PC-9 (cell line): Measurements from ENCODE around the gene ITPRIPL1. TPM values are rescaled to one million over a fixed set of nuclear protein-coding genes. Genes with fewer than 3 reads are reported as not detected.
"Not testable (repeated sequence)": the region's sequence is repeated elsewhere in the genome, so short reads cannot be mapped to it uniquely, and the experiment has no call there.

Source experiments
- BruUV-seq: library from RNA; stranded (reverse); fragments of 400-500 nt; replicated peaks from 2 replicates; lab custom pipeline; 2021; lab: Mats Ljungman, UMichigan
- CTCF ChIA-PET: fragments of 300-600 bp; sonication (Branson Sonifier 250); formaldehyde crosslinking; loops from one replicate; lab custom pipeline; 2022; ENCODE audit warnings: antibody characterized with exemption; lab: Charles Lee
- POLR2A ChIA-PET: fragments of 300-600 bp; sonication (Branson Sonifier 250); formaldehyde crosslinking; loops from one replicate; lab custom pipeline; 2022; ENCODE audit warnings: antibody characterized with exemption; ENCODE audit not compliant: unreplicated experiment; lab: Charles Lee
- DNase-seq, 2 experiments: peaks; one replicate each; pipeline versions ENCODE4 v3.0.0 to v3.0.0-alpha.2; 2015 to 2022; ENCODE audit warnings: mixed read lengths in 1 of 2
- H2AFZ ChIP-seq: fragments of 200-600 bp; sonication (generic); 2 replicates; pipeline ENCODE4 v1.8.1; 2017; ENCODE audit warnings: antibody characterized with exemption
- H3F3A ChIP-seq: fragments of 200-600 bp; sonication (generic); 2 replicates; pipeline ENCODE4 v1.8.1; 2017; ENCODE audit warnings: antibody characterized with exemption, mild to moderate bottlenecking, low read depth; ENCODE audit not compliant: insufficient read depth
- H3K27ac ChIP-seq: fragments of 200-600 bp; sonication (generic); 2 replicates; pipeline ENCODE4 v1.6.1; 2016; ENCODE audit warnings: mixed run types
- H3K27me3 ChIP-seq: fragments of 200-600 bp; sonication (generic); 2 replicates; pipeline ENCODE4 v1.6.1; 2016; ENCODE audit warnings: low read depth, mixed run types; ENCODE audit not compliant: insufficient read depth
- H3K36me3 ChIP-seq: fragments of 200-600 bp; sonication (generic); 2 replicates; pipeline ENCODE4 v1.6.1; 2016; ENCODE audit warnings: low read depth, mixed run types
- H3K4me1 ChIP-seq: fragments of 200-600 bp; sonication (generic); replicated peaks from 2 replicates; pipeline ENCODE4 v1.6.1; 2016; ENCODE audit warnings: mixed run types; ENCODE audit not compliant: insufficient read depth
- H3K4me2 ChIP-seq: fragments of 200-600 bp; sonication (generic); 2 replicates; pipeline ENCODE4 v1.6.1; 2017; ENCODE audit warnings: mixed run types
- H3K4me3 ChIP-seq: fragments of 200-600 bp; sonication (generic); 2 replicates; pipeline ENCODE4 v1.6.1; 2016; ENCODE audit warnings: mixed run types
- H3K79me2 ChIP-seq: fragments of 200-600 bp; sonication (generic); 2 replicates; pipeline ENCODE4 v1.6.1; 2017; ENCODE audit warnings: low read depth, mixed run types
- H3K9me2 ChIP-seq: fragments of 200-600 bp; sonication (generic); 2 replicates; pipeline ENCODE4 v1.8.1; 2017; ENCODE audit warnings: mild to moderate bottlenecking; ENCODE audit not compliant: insufficient read depth
- H3K9me3 ChIP-seq: fragments of 200-600 bp; sonication (generic); 2 replicates; pipeline ENCODE4 v1.8.1; 2016; ENCODE audit warnings: low read depth; ENCODE audit not compliant: insufficient read depth
- H4K20me1 ChIP-seq: fragments of 200-600 bp; sonication (generic); 2 replicates; pipeline ENCODE4 v1.8.1; 2017; ENCODE audit not compliant: insufficient read depth
- EZH2 ChIP-seq: fragments of 200-600 bp; sonication (generic); IDR thresholded peaks from 2 replicates; pipeline ENCODE4 v1.8.0; 2017; ENCODE audit warnings: antibody characterized with exemption, low read depth
- intact Hi-C: fragments of 100-400 bp; cut with micrococcal nuclease; formaldehyde crosslinking; loops from one replicate; pipeline ENCODE4 v1.10.0; 2022; ENCODE audit not compliant: unreplicated experiment
- total RNA-seq: library from RNA; stranded (reverse); gene quantifications from 2 replicates; pipeline ENCODE4 v1.2.3, GENCODE V29; 2021
- TF ChIP-seq, protein P1 (sequence below): fragments of 200-600 bp; sonication (generic); conservative IDR thresholded peaks from 2 replicates; pipeline ENCODE4 v1.6.1; 2017; ENCODE audit warnings: mixed run types, antibody characterized with exemption, mild to moderate bottlenecking, moderate library complexity

Gene ITPRIPL1
- total RNA-seq, 1 experiment from 2014 or later, result not detected

DNA sequence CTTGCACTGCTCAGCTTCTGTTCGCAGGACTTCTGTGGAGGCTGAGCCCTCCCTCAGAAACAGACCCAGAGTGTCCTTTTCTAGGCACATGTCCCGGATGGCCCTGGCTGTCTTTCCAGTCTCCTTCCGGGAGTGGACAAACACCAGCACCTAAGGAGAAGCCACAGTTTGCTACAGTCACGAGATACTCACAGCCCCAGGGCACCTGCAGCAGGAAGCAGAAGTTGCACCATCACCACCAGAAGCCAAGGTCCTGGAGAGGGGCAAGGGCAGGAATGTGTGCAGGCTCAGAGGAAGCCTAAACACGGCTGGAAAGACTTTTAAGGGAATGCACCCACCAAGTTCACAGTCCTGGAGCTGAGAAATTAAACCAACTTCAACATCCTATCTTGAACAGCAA is 33.4 kb upstream of the ITPRIPL1 start:
- peak in 1 of 2 experiments; percentile 43 for DNase-seq
- Histone ChIP-seq H3K27ac (no peak overlapping the region), H3K9me2 (no peaks in the 10 kb centered on the region), H2AFZ (no peak overlapping the region), H3K36me3 (peaks cover 88% of the 10 kb centered on the region), H4K20me1 (peaks cover 29% of the 10 kb centered on the region; the same call in 1 of the 2 replicates), H3K4me3 (no peak overlapping the region), H3F3A (peaks cover 5% of the 10 kb centered on the region; the same call in 1 of the 2 replicates), H3K4me2 (no peak overlapping the region), H3K27me3 (no peaks in the 10 kb centered on the region), H3K79me2 (no peaks in the 10 kb centered on the region), H3K4me1 (no peaks in the 10 kb centered on the region), H3K9me3 (no peaks in the 10 kb centered on the region)
- POLR2A ChIA-PET, result no interaction called here
- BruUV-seq, result no TSS peak
- CTCF ChIA-PET, result no interaction called here
- TF ChIP-seq EZH2, result no peak
- TF ChIP-seq, protein P1, sequence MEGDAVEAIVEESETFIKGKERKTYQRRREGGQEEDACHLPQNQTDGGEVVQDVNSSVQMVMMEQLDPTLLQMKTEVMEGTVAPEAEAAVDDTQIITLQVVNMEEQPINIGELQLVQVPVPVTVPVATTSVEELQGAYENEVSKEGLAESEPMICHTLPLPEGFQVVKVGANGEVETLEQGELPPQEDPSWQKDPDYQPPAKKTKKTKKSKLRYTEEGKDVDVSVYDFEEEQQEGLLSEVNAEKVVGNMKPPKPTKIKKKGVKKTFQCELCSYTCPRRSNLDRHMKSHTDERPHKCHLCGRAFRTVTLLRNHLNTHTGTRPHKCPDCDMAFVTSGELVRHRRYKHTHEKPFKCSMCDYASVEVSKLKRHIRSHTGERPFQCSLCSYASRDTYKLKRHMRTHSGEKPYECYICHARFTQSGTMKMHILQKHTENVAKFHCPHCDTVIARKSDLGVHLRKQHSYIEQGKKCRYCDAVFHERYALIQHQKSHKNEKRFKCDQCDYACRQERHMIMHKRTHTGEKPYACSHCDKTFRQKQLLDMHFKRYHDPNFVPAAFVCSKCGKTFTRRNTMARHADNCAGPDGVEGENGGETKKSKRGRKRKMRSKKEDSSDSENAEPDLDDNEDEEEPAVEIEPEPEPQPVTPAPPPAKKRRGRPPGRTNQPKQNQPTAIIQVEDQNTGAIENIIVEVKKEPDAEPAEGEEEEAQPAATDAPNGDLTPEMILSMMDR, result no peak
- intact Hi-C loops, result no loop called here

DNA sequence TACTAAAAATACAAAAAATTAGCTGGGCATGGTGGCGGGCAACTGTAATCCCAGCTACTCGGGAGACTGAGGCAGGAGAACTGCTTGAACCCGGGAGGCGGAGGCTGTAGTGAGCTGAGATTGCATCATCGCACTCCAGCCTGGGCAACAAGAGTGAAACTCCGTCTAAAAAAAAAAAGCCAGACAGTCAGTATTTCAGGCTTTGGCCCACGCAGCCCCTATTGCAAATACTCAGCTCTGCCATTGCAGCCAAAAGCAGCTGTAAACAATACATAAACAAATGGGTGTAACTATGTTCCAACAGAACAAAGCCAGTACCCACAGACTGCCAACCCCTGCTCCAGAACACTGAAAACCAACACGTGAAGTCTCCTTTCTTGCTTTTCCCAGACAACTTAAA is 30.8 kb upstream of the ITPRIPL1 start:
- BruUV-seq, H3K9me2 ChIP-seq, H3K27me3 ChIP-seq, H3K4me3 ChIP-seq, H3K79me2 ChIP-seq, H3K9me3 ChIP-seq, DNase-seq, intact Hi-C loops, H3K4me2 ChIP-seq, H3K4me1 ChIP-seq, H3F3A ChIP-seq, CTCF ChIA-PET, H2AFZ ChIP-seq, H3K27ac ChIP-seq: not testable (repeated sequence)
- POLR2A ChIA-PET, result interaction anchor here (0.6 kb wide), 1 partner anchor 156 kb away, joined by 6 read pairs; the partner anchor contains the start of gene ASTL
- peaks cover 88% of the 10 kb centered on the region for H3K36me3 ChIP-seq
- peaks cover 19% of the 10 kb centered on the region for H4K20me1 ChIP-seq

DNA sequence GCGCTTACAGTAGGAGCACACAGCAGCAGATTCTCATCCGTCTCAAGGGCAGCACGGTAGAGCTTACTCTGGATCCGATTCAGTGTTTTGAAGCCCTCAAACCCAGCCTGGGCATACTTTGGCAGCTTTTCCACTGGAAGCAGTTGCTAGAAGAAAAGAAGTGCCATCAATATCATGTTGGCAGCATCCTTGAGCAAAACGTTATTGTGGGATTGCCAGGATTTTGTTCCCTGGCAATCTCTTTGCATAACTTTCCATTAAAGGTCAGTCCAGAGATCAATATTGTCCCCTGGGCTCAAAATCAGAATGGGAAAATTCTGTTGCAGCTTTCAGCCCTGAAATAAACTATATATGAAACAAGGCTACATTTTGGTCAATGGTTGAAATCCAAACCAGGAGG is 28.2 kb upstream of the ITPRIPL1 start:
- no peak overlapping the region for H2AFZ ChIP-seq
- peaks cover 91% of the 10 kb centered on the region for H3K36me3 ChIP-seq
- no peak for DNase-seq
- H3F3A ChIP-seq, result peaks cover 10% of the 10 kb centered on the region; the same call in 1 of the 2 replicates
- BruUV-seq, result no TSS peak
- H3K4me2 ChIP-seq, result no peak overlapping the region
- no peak overlapping the region for H3K27ac ChIP-seq
- TF ChIP-seq, protein P1, result no peak
- TF ChIP-seq EZH2, result no peak
- intact Hi-C loops, result no loop called here
- H4K20me1 ChIP-seq, result peaks cover 27% of the 10 kb centered on the region
- H3K9me2 ChIP-seq, result no peaks in the 10 kb centered on the region
- H3K9me3 ChIP-seq, result no peaks in the 10 kb centered on the region
- ChIA-PET POLR2A (no interaction called here), CTCF (no interaction called here)
- H3K79me2 ChIP-seq, result peaks cover 10% of the 10 kb centered on the region
- no peak overlapping the region for H3K4me3 ChIP-seq
- H3K27me3 ChIP-seq, result no peaks in the 10 kb centered on the region
- no peaks in the 10 kb centered on the region for H3K4me1 ChIP-seq

DNA sequence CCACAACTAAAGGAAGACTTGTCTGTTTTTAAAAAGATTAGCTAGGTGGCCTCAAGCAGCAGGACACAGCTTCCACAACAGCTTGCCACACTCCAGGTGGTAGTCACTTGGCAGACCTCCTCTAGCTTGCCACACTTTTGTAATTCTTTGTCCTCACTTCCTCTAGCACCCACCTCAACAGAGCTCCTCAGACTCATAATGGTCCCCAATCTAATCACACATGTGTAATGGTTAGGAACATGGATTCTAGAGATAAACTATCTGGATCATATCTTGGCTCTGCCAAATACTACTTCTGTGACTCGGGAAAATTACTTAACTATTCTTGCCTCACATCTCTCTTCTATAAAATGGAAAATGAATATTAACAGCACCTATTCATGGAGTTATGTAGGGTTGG is 23.3 kb upstream of the ITPRIPL1 start:
- Histone ChIP-seq H3K79me2 (peaks cover 56% of the 10 kb centered on the region), H3K36me3 (peaks cover 71% of the 10 kb centered on the region), H3K4me2 (no peak overlapping the region), H3F3A (peaks cover 10% of the 10 kb centered on the region; the same call in 1 of the 2 replicates), H3K27ac (no peak overlapping the region), H3K4me1 (peaks cover 18% of the 10 kb centered on the region), H3K9me3 (no peaks in the 10 kb centered on the region), H4K20me1 (peaks cover 22% of the 10 kb centered on the region; the same call in 1 of the 2 replicates), H3K9me2 (no peaks in the 10 kb centered on the region), H3K27me3 (no peaks in the 10 kb centered on the region), H2AFZ (no peak overlapping the region), H3K4me3 (no peak overlapping the region)
- DNase-seq, result no peak
- intact Hi-C loops, result no loop called here
- no TSS peak for BruUV-seq
- POLR2A ChIA-PET, result interaction anchor here (0.6 kb wide), 1 partner anchor 519 kb away, joined by 3 read pairs; no protein-coding TSS in a partner anchor
- CTCF ChIA-PET, result no interaction called here
- TF ChIP-seq EZH2, result no peak
- TF ChIP-seq, protein P1, result no peak
